NCI-H2107 treated with DMSO at 0.1 percent for 48 hours (cell line): Measurements from ENCODE around the gene AP1M1.
"Not testable (repeated sequence)": the region's sequence is repeated elsewhere in the genome, so short reads cannot be mapped to it uniquely, and the experiment has no call there.

Experiments used
- DNase-seq: peaks from one replicate; lab custom pipeline; 2025; ENCODE audit not compliant: unreplicated experiment; lab: John Stamatoyannopoulos, UW

Gene AP1M1

DNA sequence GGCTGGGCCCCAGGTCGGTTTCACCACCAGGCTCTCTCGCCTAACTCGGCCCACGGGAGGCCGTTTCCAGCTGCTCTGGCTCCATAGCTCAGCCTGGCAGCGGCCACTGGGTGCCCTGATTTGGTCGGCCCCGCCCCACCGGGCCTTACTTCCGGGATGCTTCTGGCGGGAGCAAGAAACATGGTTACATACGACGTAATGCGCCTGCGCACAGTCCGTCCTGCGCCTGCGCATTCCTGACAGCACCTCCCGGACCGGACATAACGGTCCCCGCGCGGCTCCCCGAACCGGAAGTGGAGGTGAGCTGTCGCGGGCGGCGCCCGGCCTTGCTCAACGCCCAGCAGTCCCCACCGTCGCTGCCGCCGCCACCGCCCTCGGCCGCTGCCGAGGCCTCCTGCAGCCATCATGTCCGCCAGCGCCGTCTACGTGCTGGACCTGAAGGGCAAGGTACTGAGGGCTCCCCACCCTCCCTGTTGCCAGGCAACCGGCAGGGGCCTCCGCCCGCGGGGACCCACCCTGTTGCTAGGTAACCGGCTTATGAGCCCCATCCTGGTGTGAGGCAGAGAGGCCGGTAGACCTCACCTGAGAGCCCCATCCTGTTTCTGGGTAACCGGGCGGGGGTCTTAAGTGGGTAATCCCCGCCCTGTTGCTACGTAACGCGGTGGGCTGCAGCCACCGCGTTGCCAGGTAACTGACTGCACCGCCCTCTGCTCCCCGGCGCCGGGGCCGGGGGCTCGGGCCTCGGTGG lies at the start of gene AP1M1:
Gene AP1M1 (plus strand): TSS at position 290 of the 748 bp plus-strand sequence. CDS start 116 bp downstream, at position 406.
- DNase-seq, result peak; percentile 90

DNA sequence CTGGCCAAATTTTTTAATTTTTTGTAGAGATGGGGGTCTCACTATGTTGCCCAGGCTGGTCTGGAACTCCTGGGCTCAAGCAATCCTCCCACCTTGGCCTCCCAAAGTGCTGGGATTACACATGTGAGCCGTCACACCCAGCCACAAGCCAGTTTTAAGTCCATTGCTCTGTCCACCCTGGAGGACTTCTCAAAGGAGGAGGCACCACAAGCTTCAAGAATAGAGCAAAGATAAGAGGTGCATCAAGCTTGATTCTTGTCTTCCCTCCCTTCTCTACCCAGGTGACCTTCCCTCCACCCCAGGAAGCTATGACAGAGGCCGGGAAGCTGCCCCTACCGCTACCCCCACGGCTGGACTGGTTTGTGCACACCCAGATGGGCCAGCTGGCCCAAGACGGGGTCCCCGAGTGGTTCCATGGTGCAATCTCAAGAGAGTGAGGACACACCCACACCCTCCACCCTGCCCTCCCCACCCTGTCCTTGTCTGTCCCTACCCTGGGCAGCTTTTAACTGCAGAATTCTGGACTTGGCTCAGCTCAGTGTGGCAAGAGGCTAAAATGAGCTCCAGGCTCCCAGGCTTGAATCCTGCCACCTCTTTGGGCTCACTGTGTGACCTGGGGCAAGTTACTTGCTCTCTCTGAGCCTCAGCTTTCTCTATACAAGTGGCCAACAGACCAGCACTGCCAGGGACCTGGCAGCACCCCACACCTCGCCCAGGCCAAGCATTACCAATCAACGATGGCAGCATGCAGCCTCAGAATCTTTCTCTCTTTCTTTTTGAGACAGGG lies 49.1 kb upstream of the AP1M1 start:
- DNase-seq, result no peak

DNA sequence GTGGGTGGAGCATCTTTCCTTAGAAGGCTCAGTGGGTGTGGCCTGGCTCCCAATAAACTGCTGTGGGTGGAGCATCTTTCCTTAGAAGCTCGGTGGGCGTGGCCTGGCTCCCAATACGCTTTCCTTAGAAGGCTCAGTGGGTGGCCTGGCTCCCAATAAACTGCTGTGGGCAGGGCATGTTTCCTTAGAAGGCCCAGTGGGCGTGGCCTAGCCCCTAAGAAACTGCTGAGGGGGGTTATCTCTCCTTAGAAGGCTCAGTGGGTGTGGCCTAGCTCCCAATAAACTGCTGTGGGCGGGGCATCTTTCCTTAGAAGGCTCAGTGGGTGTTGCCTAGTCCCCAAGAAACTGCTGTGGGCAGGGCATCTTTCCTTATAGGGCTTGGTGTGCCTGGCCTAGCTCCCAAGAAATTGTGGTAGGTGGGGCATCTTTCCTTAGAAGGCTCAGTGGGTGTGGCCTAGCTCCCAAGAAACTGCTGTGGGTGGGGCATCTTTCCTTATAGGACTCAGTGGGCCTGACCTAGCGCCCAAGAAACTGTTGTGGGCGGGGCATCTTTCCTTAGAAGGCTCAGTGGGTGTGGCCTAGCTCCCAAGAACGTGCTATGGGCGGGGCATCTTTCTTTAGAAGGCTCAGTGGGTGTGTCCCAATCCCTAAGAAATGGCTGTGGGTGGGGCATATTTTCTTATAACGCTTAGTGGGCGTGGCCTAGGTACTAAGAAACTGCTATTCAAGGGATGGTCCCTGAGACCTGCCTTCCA lies 44.0 kb upstream of the AP1M1 start:
- no peak for DNase-seq

DNA sequence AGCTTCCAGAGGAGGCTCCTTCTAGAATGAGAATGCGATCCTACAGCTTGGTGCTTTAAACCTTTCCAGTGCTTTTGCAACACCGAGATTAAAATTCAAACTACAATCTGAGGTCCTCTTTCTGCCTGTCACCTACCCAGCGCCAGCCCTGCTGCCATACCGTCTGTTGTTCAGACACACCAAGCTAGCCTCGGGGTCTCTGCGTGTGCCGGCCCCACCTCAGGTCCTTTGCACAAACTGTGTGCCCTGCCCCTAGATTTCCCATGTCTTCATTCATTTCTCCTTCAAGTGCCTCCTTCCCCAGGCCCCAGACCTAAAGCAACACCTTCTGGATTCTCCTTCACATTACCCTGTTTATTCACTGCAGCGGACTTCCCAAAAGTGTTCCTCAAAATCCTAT lies 43.2 kb upstream of the AP1M1 start:
- DNase-seq, result no peak

DNA sequence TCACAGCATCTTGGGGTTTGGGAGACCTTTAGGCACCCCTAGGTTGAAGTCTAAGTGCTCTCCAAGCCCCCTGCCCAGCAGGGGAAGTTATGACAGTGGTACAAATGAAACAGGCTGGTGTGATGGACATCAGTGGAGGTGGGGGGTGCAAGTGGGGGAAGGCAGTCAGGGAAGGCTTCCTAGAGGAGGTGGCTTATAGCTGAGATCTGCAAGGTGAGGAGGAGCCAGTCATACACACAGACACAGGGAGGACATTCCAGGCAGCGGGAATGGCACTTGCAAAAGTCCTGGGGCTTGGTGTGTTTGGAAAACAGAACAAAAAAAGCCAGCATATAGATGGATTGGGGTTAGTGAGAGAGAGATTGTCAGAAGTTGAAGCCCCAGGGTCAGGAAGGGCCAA lies 42.6 kb upstream of the AP1M1 start:
- DNase-seq, result no peak

DNA sequence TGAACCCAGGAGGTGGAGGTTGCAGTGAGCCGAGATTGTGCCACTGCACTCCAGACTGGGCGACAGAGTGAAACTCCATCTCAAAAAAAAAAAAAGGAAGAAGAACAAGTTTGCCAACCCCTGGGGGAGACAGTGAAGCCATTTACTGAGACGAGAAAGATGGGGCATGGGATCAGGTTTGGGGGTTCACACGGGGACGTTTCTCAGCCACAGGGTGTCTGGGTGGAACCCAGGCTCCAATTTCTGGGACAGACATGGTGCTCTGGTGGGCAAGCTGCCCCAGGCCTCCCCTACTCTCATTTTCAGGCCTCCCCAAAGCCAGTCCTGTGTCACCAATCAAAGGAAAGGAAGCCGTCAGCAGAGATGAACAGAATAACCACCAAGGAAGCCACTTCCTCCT lies 40.8 kb upstream of the AP1M1 start:
- DNase-seq, result no peak

DNA sequence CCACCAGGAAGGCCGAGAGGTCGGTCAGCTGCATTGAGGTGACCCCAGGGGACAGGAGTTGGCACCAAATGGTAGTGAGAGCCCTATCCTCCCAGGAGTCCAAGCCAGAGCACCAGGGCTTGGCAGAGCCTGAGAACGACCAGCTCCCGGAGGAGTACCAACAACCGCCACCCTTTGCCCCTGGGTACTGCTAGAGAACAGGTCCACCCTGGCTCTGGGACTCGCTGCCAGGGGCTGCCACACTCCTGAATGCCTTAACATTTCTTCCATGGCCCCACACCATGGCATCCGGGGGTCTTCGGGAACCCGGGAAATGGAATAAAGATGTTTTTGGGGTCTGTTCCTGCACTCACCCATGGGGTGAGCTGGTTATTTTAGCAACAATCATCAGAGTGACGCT lies 40.1 kb upstream of the AP1M1 start:
- no peak for DNase-seq

DNA sequence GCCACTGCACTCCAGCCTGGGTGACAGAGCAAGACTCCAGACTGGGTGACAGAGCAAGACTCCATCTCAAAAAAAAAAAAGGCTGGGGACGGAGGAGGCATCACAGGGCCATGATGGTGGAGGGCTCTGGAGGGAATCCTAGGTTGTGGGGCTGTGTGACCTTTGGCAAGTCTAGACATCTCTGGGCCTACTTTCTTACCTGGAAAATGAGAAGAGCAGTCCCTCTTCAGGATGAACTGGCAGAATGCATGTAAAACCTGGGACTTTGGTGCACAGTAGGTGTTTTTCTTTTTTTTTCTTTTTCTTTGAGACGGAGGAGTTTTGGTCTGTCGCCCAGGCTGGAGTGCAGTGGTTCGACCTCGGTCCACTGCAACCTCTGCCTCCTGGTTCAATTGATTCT lies 38.1 kb upstream of the AP1M1 start:
- no peak for DNase-seq

DNA sequence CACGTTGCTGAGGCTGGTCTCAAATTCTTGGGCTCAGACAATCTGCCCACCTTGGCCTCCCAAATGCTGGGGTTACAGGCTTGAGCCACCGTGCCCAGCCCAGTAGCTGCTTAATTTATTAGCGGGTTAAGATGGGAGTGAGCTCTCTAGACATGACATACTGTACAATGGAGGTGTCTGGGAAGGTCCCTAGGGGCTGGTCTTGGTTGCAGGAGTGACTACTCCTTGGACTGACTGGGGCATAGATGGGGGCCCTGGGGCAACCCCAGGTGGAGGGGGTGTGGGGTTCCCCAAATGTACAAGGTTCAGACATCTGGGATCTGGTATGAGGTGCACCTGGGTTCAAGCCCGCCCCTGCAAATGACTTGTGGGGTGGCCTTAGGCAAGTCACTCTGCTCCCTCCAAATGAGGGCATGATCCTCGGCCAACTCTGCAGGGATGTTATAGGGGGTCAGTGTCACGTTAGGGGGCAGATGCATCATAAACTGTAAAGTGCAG lies 37.2 kb upstream of the AP1M1 start:
- no peak for DNase-seq

DNA sequence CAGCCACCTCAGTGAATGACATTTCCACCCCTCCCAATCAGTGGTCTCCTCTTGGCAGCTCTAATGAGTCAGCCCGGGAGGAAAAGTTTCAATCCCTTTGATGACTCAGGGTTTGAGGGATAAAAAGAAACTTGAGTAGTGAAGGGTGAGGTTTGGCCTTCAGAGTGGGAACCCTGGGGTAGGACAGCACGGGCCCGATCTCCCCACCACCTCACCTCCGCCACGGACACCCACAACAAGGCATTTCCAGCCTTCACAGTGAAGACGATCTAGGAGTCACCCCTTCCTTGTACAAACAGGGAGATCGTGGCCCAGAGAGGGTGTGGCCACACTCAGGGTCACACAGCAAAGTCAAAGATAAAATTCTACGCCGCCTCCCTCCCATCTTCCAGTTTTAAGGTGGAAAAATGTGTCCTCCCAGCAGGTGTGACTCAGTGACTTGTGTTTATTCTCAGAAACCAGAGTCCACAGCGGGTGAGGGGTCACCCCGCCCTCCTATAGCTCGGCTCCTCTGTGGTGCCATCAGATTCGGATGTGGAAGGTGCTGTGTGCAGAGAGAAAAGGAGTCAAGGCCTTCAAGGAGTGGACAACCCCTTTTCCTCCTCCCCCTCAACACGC lies 36.7 kb upstream of the AP1M1 start:
- no peak for DNase-seq

DNA sequence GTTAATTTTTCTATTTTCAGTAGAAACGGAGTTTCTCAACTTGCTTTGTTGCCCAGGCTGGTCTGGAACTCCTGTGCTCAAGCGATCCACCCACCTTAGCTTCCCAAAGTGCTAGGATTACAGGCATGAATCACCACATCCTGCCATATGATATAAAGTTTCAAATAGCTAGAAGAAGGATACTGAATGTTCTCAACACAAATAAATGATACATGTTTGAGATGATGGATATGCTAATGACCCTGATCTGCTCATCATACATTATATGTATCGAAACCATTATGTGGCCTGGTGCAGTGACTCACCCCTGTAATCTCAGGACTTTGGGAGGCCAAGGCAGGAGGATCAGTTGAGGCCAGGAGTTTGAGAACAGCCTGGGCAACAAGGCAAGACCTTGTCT lies 35.9 kb upstream of the AP1M1 start:
- no peak for DNase-seq

DNA sequence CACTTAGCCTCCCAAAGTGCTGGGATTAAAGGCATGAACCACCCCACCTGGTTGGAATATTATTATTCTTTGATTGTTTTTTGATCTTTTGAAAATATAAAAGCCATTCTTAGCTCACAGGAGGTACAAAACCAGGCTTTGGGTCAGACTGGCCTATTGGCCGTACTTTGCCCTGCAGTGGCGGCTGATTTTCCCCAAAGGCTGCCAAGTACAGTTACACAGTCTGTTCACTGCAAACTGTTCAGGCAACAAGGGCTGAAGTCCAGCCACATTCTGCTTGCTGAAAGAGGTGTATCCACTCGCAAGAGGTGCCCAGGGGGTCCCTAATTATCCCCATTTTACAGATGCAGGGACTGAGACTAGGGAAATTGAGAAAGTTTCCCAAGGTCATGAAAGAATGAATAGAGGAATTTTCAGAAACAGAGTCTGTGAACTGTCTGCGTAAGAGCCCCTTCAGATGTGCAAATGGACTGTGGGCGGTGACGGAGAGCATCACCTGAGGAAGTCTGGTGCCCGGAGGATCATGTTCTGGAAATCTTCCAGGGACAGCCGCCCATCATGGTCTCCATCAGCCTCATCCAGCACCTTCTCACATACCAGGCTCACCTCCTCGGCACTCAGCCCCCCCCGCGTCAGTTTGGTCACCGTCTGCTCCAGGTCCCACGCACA lies 33.4 kb upstream of the AP1M1 start:
- no peak for DNase-seq

DNA sequence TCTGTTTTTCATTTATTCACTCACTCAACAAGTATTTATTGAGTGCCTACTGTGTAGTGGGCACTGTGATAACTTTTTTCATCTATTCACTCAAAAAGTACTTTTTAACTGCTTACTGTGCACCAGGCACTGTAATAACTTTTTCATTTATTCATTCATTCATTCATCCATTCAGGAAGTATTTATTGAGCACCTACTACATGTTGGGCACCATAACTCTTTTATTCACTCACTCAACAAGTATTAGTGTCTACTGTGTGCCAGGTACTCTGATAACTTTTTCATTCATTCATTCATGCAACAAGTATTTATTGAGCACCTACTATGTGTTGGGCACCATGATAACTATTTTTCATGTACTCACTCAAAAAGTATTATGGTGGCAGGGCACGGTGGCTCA lies 31.3 kb upstream of the AP1M1 start:
- DNase-seq, result no peak

DNA sequence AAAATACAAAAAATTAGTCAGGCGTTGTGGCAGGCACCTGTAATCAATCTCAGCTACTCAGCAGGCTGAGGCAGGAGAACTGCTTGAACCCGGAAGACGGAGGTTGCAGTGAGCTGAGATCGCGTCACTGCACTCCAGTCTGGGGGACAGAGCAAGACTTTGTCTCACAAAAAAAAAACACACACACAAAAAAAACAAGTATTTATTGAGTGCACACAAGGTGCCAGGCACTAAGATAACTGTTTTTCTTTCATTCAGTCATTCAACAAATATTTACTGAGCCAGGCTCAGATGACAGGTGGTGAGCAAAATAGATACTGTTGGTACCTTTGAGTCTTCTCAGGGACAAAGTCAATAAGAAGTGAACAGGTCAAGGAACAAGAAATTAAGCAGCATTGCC lies 30.7 kb upstream of the AP1M1 start:
- DNase-seq, result no peak

DNA sequence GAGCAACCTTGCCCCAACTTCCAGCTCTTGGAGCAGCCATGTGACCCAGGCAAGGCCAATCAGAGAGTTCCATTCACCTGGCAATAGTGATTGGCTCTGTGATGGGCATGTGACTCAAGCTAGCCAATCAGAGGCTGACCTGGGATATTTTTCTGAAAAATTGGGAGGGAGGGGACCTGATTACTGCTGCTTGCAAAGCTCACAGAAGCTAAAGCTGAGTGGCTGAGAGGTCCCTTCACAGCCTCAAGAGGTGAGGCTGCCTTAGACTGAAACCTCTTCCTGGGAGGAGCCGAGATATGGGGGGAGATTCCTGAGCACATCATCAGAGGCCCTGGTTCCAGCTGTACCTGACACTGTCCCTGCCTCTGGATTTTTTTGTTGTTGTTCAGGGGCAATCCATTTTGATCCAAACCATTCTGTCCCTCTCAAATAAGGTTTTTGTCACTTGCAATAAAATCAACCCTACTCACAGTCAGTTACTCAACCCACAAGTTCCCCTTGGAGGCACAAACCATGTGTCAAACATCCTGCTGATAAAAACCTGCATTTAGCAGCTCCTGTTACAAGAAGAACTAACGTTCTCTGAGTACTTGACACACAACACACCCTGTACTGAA lies 29.1 kb upstream of the AP1M1 start:
- DNase-seq, result no peak

DNA sequence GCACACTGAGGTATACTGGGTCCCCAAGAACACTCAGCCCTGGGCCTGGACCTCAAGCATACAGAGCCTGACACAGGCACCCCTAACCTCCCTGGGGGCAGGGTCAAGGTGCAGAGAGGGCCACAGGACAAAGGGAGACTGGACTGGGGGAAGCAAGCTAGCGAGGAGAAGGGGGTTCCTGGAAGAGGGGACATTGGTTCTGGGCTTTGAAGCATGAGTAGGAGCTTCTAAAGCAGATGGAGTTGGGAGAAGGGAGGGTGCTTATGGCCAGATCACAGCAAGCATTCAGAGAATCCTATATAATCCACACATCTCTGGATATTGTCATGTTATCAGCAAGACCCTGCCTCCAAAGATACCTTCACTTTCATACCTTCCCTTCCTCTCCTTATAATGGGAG lies 27.6 kb upstream of the AP1M1 start:
- no peak for DNase-seq

DNA sequence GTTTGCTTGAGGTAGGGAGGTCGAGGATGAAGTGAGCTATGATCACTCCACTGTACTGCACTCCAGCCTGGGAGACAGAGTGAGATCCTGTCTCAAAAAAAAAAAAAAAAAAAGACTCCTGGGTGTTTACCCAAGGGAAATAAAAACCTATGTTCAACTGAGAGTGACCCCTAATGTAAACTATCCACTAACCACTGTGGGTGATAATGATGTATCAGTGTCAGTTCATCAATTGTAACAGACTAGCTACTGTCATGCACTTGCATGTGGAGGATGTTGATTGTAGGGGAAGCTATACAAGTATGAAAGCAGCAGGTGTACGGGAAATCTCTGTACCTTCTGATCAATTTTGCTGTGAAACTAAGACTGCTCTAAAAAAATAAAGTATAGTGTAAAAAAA lies 21.8 kb upstream of the AP1M1 start:
- no peak for DNase-seq

DNA sequence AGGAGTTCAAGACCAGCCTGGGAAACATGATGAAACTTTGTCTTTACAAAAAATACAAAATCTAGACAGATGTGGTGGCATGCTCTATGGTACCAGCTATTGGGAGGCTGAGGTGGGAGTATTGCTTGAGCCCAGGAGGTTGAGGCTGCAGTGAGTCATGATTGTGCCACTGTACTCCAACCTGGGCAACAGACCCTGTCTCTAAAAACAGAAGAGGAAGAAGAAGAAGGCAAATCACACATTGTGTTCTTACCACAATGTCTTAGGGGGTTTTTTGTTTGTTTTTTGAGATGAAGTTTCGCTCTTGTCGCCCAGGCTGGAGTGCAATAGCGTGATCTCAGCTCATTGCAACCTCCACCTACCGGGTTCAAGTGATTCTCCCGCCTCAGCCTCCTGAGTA lies 18.8 kb upstream of the AP1M1 start:
- not testable (repeated sequence) for DNase-seq

DNA sequence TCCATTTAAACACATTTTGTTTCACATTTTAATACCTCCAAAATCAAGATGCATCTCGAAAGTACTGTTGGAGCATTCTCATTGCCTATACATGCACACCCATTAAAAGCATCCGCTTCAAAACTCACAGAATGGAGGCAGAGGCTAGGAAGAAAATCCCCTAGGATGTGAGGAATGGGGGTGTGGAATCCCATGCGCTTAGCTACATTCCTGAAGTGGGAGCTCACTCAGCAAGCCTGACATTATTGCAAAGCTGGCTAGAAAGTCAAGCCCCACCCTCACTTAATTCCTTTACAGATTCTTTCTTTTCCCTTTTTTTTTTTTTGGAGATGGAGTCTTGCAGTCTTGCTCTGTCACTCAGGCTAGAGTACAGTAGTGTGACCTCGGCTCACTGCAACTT lies 17.1 kb upstream of the AP1M1 start:
- no peak for DNase-seq

DNA sequence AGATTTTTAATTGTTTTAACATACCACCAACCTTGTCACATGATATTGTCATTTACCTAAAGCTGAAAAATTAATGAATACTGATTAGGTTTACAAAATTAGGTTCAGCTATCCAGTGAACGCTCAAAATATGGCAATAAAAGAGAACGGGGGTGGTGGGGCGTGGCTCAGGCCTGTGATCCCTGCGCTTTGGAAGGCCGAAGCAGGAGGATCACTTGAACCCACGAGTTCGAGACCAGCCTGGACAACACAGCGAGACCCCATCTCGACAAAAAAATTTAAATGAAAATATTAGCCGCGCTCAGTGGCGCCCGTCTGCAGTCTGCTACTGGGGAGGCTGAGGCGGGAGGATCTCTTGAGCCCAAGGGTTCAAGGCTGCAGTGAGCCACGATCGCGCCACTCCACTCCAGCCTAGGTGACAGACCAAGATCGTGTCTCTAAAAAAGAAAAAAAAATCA lies 13.0 kb upstream of the AP1M1 start:
- DNase-seq, result no peak
